Keratinocyte (primary cell): Measurements from ENCODE around the gene SARS1. TPM values are rescaled to one million over a fixed set of nuclear protein-coding genes. Genes with fewer than 3 reads are reported as not detected.

ENCODE experiments used
- DNase-seq: peaks from one replicate; pipeline ENCODE4 v3.0.0-alpha.2; 2011; ENCODE audit warnings: low read depth, missing footprints, low spot score
- FAIRE-seq: peaks from 2 replicates; lab custom pipeline; 2011; peaks lifted over from hg19 to GRCh38; lab: Jason Lieb, UNC
- H2AFZ ChIP-seq: 2 replicates; pipeline ENCODE4 v1.6.0; 2012; ENCODE audit warnings: low read length, control low read depth, inconsistent platforms; ENCODE audit not compliant: control insufficient read depth
- H3K27ac ChIP-seq: 2 replicates; pipeline ENCODE4 v1.5.1; 2011; ENCODE audit warnings: low read length; ENCODE audit not compliant: control insufficient read depth, insufficient read depth
- H3K27me3 ChIP-seq: 3 replicates; pipeline ENCODE4 v1.6.0; 2011; ENCODE audit warnings: low read length; ENCODE audit not compliant: control insufficient read depth, insufficient read depth; ENCODE audit errors: extremely low read depth
- H3K36me3 ChIP-seq, 2 experiments: 2 replicates in 1 of 2; 3 replicates in 1 of 2; pipeline ENCODE4 v1.5.1; 2011; ENCODE audit warnings: low read length in 2 of 2, mild to moderate bottlenecking in 1 of 2; ENCODE audit not compliant: control insufficient read depth in 2 of 2, insufficient read depth in 2 of 2; ENCODE audit errors: extremely low read depth in 1 of 2
- H3K4me1 ChIP-seq: 3 replicates; pipeline ENCODE4 v1.5.1; 2011; ENCODE audit warnings: low read length; ENCODE audit not compliant: control insufficient read depth, insufficient read depth; ENCODE audit errors: extremely low read depth
- H3K4me2 ChIP-seq: 3 replicates; pipeline ENCODE4 v1.6.0; 2011; ENCODE audit warnings: low read depth, low read length; ENCODE audit not compliant: control insufficient read depth, insufficient read depth; ENCODE audit errors: extremely low read depth
- H3K4me3 ChIP-seq, 3 experiments: fragments of 200-600 bp in 1 of 3; sonication (generic) in 1 of 3; 2 replicates in 2 of 3; 3 replicates in 1 of 3; pipeline ENCODE4 v1.5.1; 2011 to 2016; ENCODE audit warnings: low read length in 3 of 3, mild to moderate bottlenecking in 3 of 3, control low read depth in 2 of 3, inconsistent platforms in 1 of 3, low read depth in 1 of 3, mixed read lengths in 1 of 3, mixed run types in 1 of 3, moderate library complexity in 1 of 3; ENCODE audit not compliant: control insufficient read depth in 2 of 3, insufficient read depth in 2 of 3; ENCODE audit errors: extremely low read depth in 1 of 3
- H3K79me2 ChIP-seq: 2 replicates; pipeline ENCODE4 v1.6.0; 2012; ENCODE audit warnings: low read length; ENCODE audit not compliant: control insufficient read depth, insufficient read depth
- H3K9ac ChIP-seq: 3 replicates; pipeline ENCODE4 v1.6.0; 2011; ENCODE audit warnings: low read length; ENCODE audit not compliant: control insufficient read depth, insufficient read depth; ENCODE audit errors: extremely low read depth
- H3K9me1 ChIP-seq: 3 replicates; pipeline ENCODE4 v1.6.0; 2011; ENCODE audit warnings: low read length; ENCODE audit not compliant: control insufficient read depth, insufficient read depth; ENCODE audit errors: extremely low read depth
- H3K9me3 ChIP-seq: 2 replicates; pipeline ENCODE4 v1.5.1; 2012; ENCODE audit warnings: low read depth, low read length; ENCODE audit not compliant: control insufficient read depth
- H4K20me1 ChIP-seq: 3 replicates; pipeline ENCODE4 v1.6.0; 2011; ENCODE audit warnings: low read length; ENCODE audit not compliant: control insufficient read depth, insufficient read depth; ENCODE audit errors: extremely low read depth
- EZH2 ChIP-seq: IDR thresholded peaks from one replicate; pipeline ENCODE4 v1.6.1; 2012; ENCODE audit warnings: inconsistent platforms, mild to moderate bottlenecking, low read length, moderate library complexity
- dilution Hi-C: fragments of 300-500 bp; cut with MboI; formaldehyde crosslinking; loops from one replicate; pipeline ENCODE4 v1.7.0; 2020; ENCODE audit warnings: low sequenced_read_pairs; ENCODE audit not compliant: extremely low pct_ligation_motif_present
- polyA plus RNA-seq, 5 experiments: library from polyadenylated mRNA; depleted of rRNA in 3 of 5; stranded (reverse) in 3 of 5; stranded (forward) in 1 of 5; unstranded in 1 of 5; fragments of >200 nt; gene quantifications; 1 replicate in 1 of 5; 2 replicates in 3 of 5; 3 replicates in 1 of 5; pipeline versions ENCODE4 v1.2.1 to v1.2.3, GENCODE V29; 2011 to 2012; ENCODE audit warnings: missing spikeins in 2 of 5, low read depth in 1 of 5, low replicate concordance in 1 of 5
- TF ChIP-seq, protein P1 (sequence below), 3 experiments: IDR thresholded peaks in 1 of 3; conservative IDR thresholded peaks in 1 of 3; optimal IDR thresholded peaks in 1 of 3; 2 replicates in 2 of 3; 3 replicates in 1 of 3; pipeline versions ENCODE3 to v1.5.1; 2011; ENCODE audit warnings: low read length in 3 of 3, mild to moderate bottlenecking in 3 of 3, moderate library complexity in 2 of 3, control low read depth in 1 of 3, inconsistent platforms in 1 of 3; ENCODE audit not compliant: insufficient read depth in 2 of 3; ENCODE audit errors: extremely low read depth in 1 of 3

SARS1 gene
- polyA plus RNA-seq, 1 donor (not counting 4 experiments of a cell fraction or from before 2014, with no cell fraction given), result 203 TPM

DNA sequence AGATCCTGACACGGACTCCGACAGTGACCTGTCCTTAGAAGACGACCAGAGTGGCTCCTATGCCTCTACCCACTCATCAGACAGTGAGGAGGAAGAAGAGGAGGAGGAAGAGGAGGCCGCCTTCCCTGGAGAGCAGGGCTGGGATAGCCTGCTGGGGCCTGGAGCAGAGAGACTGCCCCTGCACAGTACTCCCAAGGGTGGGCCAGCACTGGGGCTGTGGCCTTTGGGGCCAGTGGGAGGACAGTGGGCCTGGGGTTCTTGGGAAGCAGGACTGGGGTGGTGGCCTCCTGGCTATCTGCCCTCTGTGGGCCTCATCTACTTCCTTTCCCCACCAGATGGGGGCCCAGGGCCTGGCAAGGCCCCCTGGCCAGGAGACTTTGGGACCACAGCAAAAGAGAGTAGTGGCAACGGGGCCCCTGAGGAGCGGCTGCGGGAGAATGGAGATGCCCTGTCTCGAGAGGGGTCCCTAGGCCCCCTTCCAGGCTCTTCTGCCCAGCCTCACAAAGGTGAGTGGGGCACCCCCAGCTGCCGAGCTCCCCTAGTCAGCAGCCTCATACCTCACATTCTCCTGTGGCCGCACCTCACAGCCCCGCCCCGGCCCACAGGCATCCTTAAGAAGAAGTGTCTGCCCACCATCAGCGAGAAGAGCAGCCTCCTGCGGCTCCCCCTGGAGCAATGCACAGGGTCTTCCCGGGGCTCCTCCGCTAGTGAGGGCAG lies 59.3 kb downstream of the SARS1 start:
- Histone ChIP-seq H3K4me2 (peak overlapping the region; percentile 59), H3K36me3 (peaks cover 4 to 5% of the 10 kb centered on the region in 2 experiments), H3K9ac (peak overlapping the region; percentile 22), H4K20me1 (no peaks in the 10 kb centered on the region), H3K4me3 (peak overlapping the region in 1 of 3 experiments; percentile 57), H3K79me2 (peaks cover 10% of the 10 kb centered on the region), H3K27ac (no peak overlapping the region), H3K9me3 (no peaks in the 10 kb centered on the region), H3K27me3 (no peaks in the 10 kb centered on the region), H3K4me1 (peaks cover 37% of the 10 kb centered on the region), H2AFZ (no peak overlapping the region), H3K9me1 (no peaks in the 10 kb centered on the region)
- no peak for TF ChIP-seq EZH2
- TF ChIP-seq, protein P1, sequence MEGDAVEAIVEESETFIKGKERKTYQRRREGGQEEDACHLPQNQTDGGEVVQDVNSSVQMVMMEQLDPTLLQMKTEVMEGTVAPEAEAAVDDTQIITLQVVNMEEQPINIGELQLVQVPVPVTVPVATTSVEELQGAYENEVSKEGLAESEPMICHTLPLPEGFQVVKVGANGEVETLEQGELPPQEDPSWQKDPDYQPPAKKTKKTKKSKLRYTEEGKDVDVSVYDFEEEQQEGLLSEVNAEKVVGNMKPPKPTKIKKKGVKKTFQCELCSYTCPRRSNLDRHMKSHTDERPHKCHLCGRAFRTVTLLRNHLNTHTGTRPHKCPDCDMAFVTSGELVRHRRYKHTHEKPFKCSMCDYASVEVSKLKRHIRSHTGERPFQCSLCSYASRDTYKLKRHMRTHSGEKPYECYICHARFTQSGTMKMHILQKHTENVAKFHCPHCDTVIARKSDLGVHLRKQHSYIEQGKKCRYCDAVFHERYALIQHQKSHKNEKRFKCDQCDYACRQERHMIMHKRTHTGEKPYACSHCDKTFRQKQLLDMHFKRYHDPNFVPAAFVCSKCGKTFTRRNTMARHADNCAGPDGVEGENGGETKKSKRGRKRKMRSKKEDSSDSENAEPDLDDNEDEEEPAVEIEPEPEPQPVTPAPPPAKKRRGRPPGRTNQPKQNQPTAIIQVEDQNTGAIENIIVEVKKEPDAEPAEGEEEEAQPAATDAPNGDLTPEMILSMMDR (optimal IDR thresholded peaks at IDR 0.05 in 1 of 3, IDR thresholded peaks at IDR 0.05 in 1 of 3, conservative IDR thresholded peaks at IDR 0.05 in 1 of 3; ENCODE audit: extremely low read depth in 1 of 3, insufficient read depth in 2 of 3, low read length in 3 of 3), result no peak
- DNase-seq (no peak), FAIRE-seq (no peak)
- dilution Hi-C loops, result no loop called here

DNA sequence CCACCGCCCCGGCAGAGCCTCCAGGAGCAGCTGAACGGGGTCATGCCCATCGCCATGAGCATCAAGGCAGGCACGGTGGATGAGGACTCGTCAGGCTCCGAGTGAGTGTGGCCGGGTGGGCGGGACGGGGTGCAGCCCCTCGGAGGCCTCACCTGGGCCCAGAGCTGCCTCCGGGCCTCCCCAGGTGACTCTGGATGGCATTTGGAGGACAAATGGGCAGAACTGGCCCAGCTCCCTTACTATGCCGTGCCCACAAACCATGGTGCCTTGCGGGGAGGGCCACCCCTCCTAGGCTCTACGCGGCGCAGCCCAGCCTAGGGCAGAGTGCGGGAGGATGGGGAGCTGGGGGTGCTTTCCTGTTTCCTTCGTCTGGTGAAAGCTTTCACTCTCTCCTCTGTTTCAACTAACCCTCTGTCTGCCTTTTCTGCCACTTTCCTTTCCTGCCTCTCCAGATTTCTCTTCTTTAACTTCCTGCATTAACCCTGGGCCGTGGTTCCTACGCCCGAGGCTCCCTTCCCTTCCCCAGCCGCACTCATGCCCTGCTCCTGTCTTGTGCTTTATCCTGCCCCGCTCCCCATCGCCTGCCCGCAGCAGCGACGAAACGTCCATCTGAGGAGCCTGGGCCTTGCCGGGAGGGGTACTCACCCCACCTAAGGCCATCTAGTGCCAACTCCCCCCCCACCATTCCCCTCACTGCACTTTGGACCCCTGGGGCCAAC lies 60.0 kb downstream of the SARS1 start:
- dilution Hi-C loops, result no loop called here
- Histone ChIP-seq H2AFZ (peak overlapping the region; percentile 10), H3K9ac (peak overlapping the region; percentile 77), H3K9me1 (no peaks in the 10 kb centered on the region), H3K4me3 (peak overlapping the region; percentile 0 to 57 (median 27)), H4K20me1 (no peaks in the 10 kb centered on the region), H3K36me3 (peaks cover 4 to 11% of the 10 kb centered on the region in 2 experiments), H3K27ac (peak overlapping the region; percentile 83), H3K4me1 (peaks cover 37% of the 10 kb centered on the region), H3K79me2 (peaks cover 10% of the 10 kb centered on the region), H3K4me2 (peak overlapping the region; percentile 59), H3K9me3 (no peaks in the 10 kb centered on the region), H3K27me3 (no peaks in the 10 kb centered on the region)
- DNase-seq, result no peak
- FAIRE-seq, result no peak
- TF ChIP-seq, protein P1 (optimal IDR thresholded peaks at IDR 0.05 in 1 of 3, IDR thresholded peaks at IDR 0.05 in 1 of 3, conservative IDR thresholded peaks at IDR 0.05 in 1 of 3; ENCODE audit: extremely low read depth in 1 of 3, insufficient read depth in 2 of 3, low read length in 3 of 3), result no peak
- TF ChIP-seq EZH2, result no peak
